Trophoblast cell (in vitro differentiated cells and primary cell): ENCODE results near the gene ORC3.

Experiments used
- DNase-seq, 2 donors: peaks; one replicate each; pipeline ENCODE4 v3.0.0-alpha.2; 2016
- H2AFZ ChIP-seq: 2 replicates; pipeline ENCODE4 v1.6.1; 2013; ENCODE audit warnings: low read length, moderate library complexity, mild to moderate bottlenecking; ENCODE audit not compliant: insufficient read depth, poor library complexity
- H2AK5ac ChIP-seq: 2 replicates; pipeline ENCODE4 v1.6.1; 2013; ENCODE audit warnings: mild to moderate bottlenecking, low read length
- H2BK120ac ChIP-seq: 2 replicates; pipeline ENCODE4 v1.6.1; 2013; ENCODE audit warnings: low read length, mild to moderate bottlenecking, moderate library complexity; ENCODE audit not compliant: insufficient read depth, poor library complexity
- H2BK12ac ChIP-seq: 2 replicates; pipeline ENCODE4 v1.6.1; 2013; ENCODE audit warnings: mild to moderate bottlenecking, low read length, moderate library complexity
- H2BK5ac ChIP-seq: 2 replicates; pipeline ENCODE4 v1.6.1; 2013; ENCODE audit warnings: low read length, low read depth, moderate library complexity, mild to moderate bottlenecking; ENCODE audit not compliant: poor library complexity
- H3K14ac ChIP-seq: 2 replicates; pipeline ENCODE4 v1.6.1; 2013; ENCODE audit warnings: mild to moderate bottlenecking, low read length
- H3K18ac ChIP-seq: 2 replicates; pipeline ENCODE4 v1.6.1; 2013; ENCODE audit warnings: mild to moderate bottlenecking, low read length
- H3K23ac ChIP-seq: 2 replicates; pipeline ENCODE4 v1.6.1; 2013; ENCODE audit warnings: low read length
- H3K27ac ChIP-seq: 2 replicates; pipeline ENCODE4 v1.5.1; 2013; ENCODE audit warnings: low read depth, mild to moderate bottlenecking, inconsistent platforms, low read length, moderate library complexity
- H3K27me3 ChIP-seq: 2 replicates; pipeline ENCODE4 v1.6.1; 2013; ENCODE audit warnings: inconsistent platforms, mild to moderate bottlenecking, low read length, moderate library complexity; ENCODE audit not compliant: insufficient read depth
- H3K36me3 ChIP-seq, 2 experiments: 1 replicate in 1 of 2; 2 replicates in 1 of 2; pipeline ENCODE4 v1.6.1; 2013; ENCODE audit warnings: low read length in 2 of 2, mild to moderate bottlenecking in 2 of 2, moderate library complexity in 1 of 2; ENCODE audit not compliant: insufficient read depth in 2 of 2, control insufficient read depth in 1 of 2
- H3K4ac ChIP-seq: 2 replicates; pipeline ENCODE4 v1.6.1; 2013; ENCODE audit warnings: low read depth, mild to moderate bottlenecking, low read length, moderate library complexity
- H3K4me1 ChIP-seq, 2 experiments: 1 replicate in 1 of 2; 2 replicates in 1 of 2; pipeline ENCODE4 v1.6.1; 2013; ENCODE audit warnings: low read length in 2 of 2, mild to moderate bottlenecking in 2 of 2, moderate library complexity in 1 of 2; ENCODE audit not compliant: insufficient read depth in 2 of 2, control insufficient read depth in 1 of 2
- H3K4me2 ChIP-seq: 2 replicates; pipeline ENCODE4 v1.6.1; 2013; ENCODE audit warnings: inconsistent platforms, mild to moderate bottlenecking, low read length, moderate library complexity
- H3K4me3 ChIP-seq: 2 replicates; pipeline ENCODE4 v1.5.1; 2013; ENCODE audit warnings: mild to moderate bottlenecking, low read depth, low read length, inconsistent platforms
- H3K79me1 ChIP-seq: one replicate; pipeline ENCODE4 v1.6.1; 2013; ENCODE audit warnings: low read length
- H3K79me2 ChIP-seq: 2 replicates; pipeline ENCODE4 v1.6.1; 2013; ENCODE audit warnings: low read length, mild to moderate bottlenecking; ENCODE audit not compliant: control insufficient read depth, insufficient read depth, poor library complexity
- H3K9ac ChIP-seq: 2 replicates; pipeline ENCODE4 v1.6.1; 2013; ENCODE audit warnings: mild to moderate bottlenecking, low read length
- H3K9me3 ChIP-seq: 2 replicates; pipeline ENCODE4 v1.6.1; 2013; ENCODE audit warnings: low read depth, mild to moderate bottlenecking, control low read depth, inconsistent platforms, low read length; ENCODE audit not compliant: insufficient read depth
- H4K12ac ChIP-seq: 2 replicates; pipeline ENCODE4 v1.6.1; 2013; ENCODE audit warnings: low read depth, mild to moderate bottlenecking, low read length, moderate library complexity
- H4K8ac ChIP-seq: 2 replicates; pipeline ENCODE4 v1.6.1; 2013; ENCODE audit warnings: low read depth, mild to moderate bottlenecking, low read length, moderate library complexity
- H4K91ac ChIP-seq: one replicate; pipeline ENCODE4 v1.6.1; 2013; ENCODE audit warnings: low read depth, mild to moderate bottlenecking, low read length, moderate library complexity
- WGBS: extraction: QIAGEN DNeasy Blood & Tissue Kit; methylation state at CpG from one replicate; pipeline ENCODE4 v1.1.7; 2013; ENCODE audit warnings: missing lambda C conversion rate; ENCODE audit not compliant: insufficient read length, insufficient coverage; ENCODE audit errors: extremely low coverage; 5-methylcytosine and 5-hydroxymethylcytosine counted together

The ORC3 gene

GRCh38 chr6:87675004-87675681, 85.2 kb downstream of the ORC3 start:
- Histone ChIP-seq H3K9me3 (no peaks in the 10 kb centered on the region), H4K91ac (no peak overlapping the region), H4K8ac (no peak overlapping the region), H3K27me3 (no peaks in the 10 kb centered on the region), H3K4me1 (no peaks in the 10 kb centered on the region), H2BK12ac (no peak overlapping the region), H3K4me3 (no peak overlapping the region), H2BK120ac (no peak overlapping the region), H4K12ac (no peak overlapping the region), H3K36me3 (peaks cover 18 to 32% of the 10 kb centered on the region in 2 experiments), H3K4ac (no peak overlapping the region), H3K4me2 (no peak overlapping the region), H2BK5ac (no peak overlapping the region), H3K9ac (no peak overlapping the region), H3K79me2 (no peaks in the 10 kb centered on the region), H3K79me1 (no peaks in the 10 kb centered on the region), H3K18ac (no peak overlapping the region), H3K23ac (no peak overlapping the region), H2AFZ (no peak overlapping the region), H3K14ac (no peak overlapping the region), H2AK5ac (no peak overlapping the region), H3K27ac (no peak overlapping the region)
- no peak for DNase-seq
- WGBS = no CpG with 5 or more reads among the region's 4 CpGs

GRCh38 chr6:87682310-87682709, 92.4 kb downstream of the ORC3 start:
- Histone ChIP-seq H4K12ac (no peak overlapping the region), H3K4me2 (no peak overlapping the region), H3K27me3 (no peaks in the 10 kb centered on the region), H2BK120ac (no peak overlapping the region), H3K18ac (no peak overlapping the region), H3K4me3 (no peak overlapping the region), H3K14ac (no peak overlapping the region), H2BK5ac (no peak overlapping the region), H3K27ac (no peak overlapping the region), H3K36me3 (peaks cover 8 to 13% of the 10 kb centered on the region in 2 experiments), H3K4ac (no peak overlapping the region), H2AFZ (no peak overlapping the region), H2BK12ac (no peak overlapping the region), H3K79me1 (no peaks in the 10 kb centered on the region), H2AK5ac (no peak overlapping the region), H4K91ac (no peak overlapping the region), H3K9me3 (no peaks in the 10 kb centered on the region), H3K23ac (no peak overlapping the region), H3K9ac (no peak overlapping the region), H3K4me1 (no peaks in the 10 kb centered on the region), H3K79me2 (peaks cover 8% of the 10 kb centered on the region), H4K8ac (no peak overlapping the region)
- no peak for DNase-seq

- Histone ChIP-seq H4K91ac (no peak overlapping the region), H3K14ac (no peak overlapping the region), H2AK5ac (no peak overlapping the region), H2BK5ac (no peak overlapping the region), H3K27me3 (no peaks in the 10 kb centered on the region), H2BK120ac (no peak overlapping the region), H3K9me3 (no peaks in the 10 kb centered on the region), H3K27ac (no peak overlapping the region), H4K8ac (no peak overlapping the region), H2BK12ac (no peak overlapping the region), H3K23ac (no peak overlapping the region), H4K12ac (no peak overlapping the region), H3K36me3 (peaks cover 11 to 12% of the 10 kb centered on the region in 2 experiments), H3K4me3 (no peak overlapping the region), H3K4me1 (no peaks in the 10 kb centered on the region), H2AFZ (no peak overlapping the region), H3K79me1 (no peaks in the 10 kb centered on the region), H3K4ac (peak overlapping the region; percentile 53), H3K9ac (no peak overlapping the region), H3K79me2 (peaks cover 16% of the 10 kb centered on the region), H3K4me2 (no peak overlapping the region), H3K18ac (no peak overlapping the region)
- WGBS = no CpG with 5 or more reads among the region's 3 CpGs
- no peak for DNase-seq
Observed at GRCh38 chr6:87683890-87684289, 94.0 kb downstream of the ORC3 start.

DNA sequence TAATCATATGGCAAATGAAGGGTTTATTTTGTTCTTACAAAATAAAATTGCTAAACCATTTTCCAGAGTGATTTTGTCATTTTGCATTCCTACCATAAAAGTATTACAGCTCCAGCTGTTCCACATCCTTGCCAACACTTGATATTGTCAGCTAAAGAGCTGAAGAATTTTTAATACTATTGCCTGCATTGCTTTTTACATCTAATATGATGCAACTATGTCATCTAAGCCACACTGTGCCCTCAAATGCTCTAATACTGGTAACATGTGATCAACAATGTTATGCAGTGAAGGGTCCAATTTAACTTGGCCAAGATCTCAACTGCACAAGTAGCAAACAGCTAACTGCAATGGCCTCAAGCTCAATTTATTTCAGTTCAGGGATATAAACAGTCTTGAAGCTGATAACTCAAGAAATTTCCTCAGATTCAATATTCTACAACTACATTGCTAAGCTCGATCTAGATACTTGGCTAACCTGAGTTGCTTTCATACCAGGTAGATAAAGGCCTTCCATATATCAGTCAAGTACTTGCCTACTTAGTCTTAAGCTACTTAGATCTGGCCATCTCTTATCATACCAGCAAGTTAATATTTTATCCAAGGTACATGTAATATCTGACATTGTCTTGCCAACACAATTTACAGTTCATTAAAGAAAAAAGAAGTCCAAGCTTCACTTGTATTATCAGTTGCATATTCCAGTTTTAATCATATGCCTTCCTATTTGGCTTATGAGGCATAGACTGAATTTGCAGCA, 95.1 kb downstream of the ORC3 start:
- Histone ChIP-seq H2AK5ac (no peak overlapping the region), H2BK5ac (no peak overlapping the region), H4K91ac (no peak overlapping the region), H3K23ac (no peak overlapping the region), H3K18ac (no peak overlapping the region), H3K14ac (no peak overlapping the region), H2BK120ac (no peak overlapping the region), H2AFZ (no peak overlapping the region), H3K79me2 (peaks cover 16% of the 10 kb centered on the region), H3K36me3 (peaks cover 8 to 9% of the 10 kb centered on the region in 2 experiments), H2BK12ac (no peak overlapping the region), H3K9ac (no peak overlapping the region), H3K4ac (peak overlapping the region; percentile 64), H3K79me1 (no peaks in the 10 kb centered on the region), H4K8ac (no peak overlapping the region), H3K4me3 (no peak overlapping the region), H3K4me1 (no peaks in the 10 kb centered on the region), H4K12ac (no peak overlapping the region), H3K4me2 (no peak overlapping the region), H3K9me3 (no peaks in the 10 kb centered on the region), H3K27ac (no peak overlapping the region), H3K27me3 (no peaks in the 10 kb centered on the region)
- no peak for DNase-seq
- no CpG with 5 or more reads among the region's 1 CpG for WGBS
